Measurements from ENCODE around the gene SLC27A2.

The SLC27A2 gene

DNA sequence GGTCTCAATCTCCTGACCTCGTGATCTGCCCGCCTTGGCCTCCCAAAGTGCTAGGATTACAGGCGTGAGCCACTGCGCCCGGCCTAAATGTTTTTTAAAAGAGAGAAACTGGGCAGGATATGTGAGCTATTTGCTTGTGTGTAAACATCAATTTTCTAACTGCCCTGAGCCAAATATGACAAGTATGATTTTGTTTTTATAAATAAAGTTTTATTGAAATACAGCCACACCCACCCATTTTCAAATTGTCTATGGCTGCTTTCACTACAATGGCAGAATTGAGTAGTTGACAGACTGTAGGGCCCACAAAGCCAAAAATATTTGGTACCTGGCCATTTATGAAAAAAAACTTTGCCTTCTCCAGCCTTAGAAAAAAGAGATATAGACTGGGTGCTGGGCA lies 99.4 kb downstream of the SLC27A2 start:
- DNase-seq = no peak

Measured in NCI-H774 (cell line).